Mononuclear cell (primary cell): ENCODE data around the gene ACOX3. TPM values are rescaled to one million over a fixed set of nuclear protein-coding genes. Genes with fewer than 3 reads are reported as not detected.
"Not testable (repeated sequence)": the region's sequence is repeated elsewhere in the genome, so short reads cannot be mapped to it uniquely, and the experiment has no call there.

Experiments
- H3K27me3 ChIP-seq: 2 replicates; pipeline ENCODE4 v1.6.0; 2011; ENCODE audit warnings: low read length, control low read depth; ENCODE audit not compliant: insufficient read depth
- H3K4me1 ChIP-seq: 2 replicates; pipeline ENCODE4 v1.5.1; 2011; ENCODE audit warnings: mild to moderate bottlenecking, low read length, control low read depth; ENCODE audit not compliant: insufficient read depth
- H3K4me3 ChIP-seq: 2 replicates; pipeline ENCODE4 v1.5.1; 2011; ENCODE audit warnings: mild to moderate bottlenecking, low read length, moderate library complexity
- H3K9me3 ChIP-seq: 2 replicates; pipeline ENCODE4 v1.5.1; 2011; ENCODE audit warnings: low read depth, mild to moderate bottlenecking, control low read depth, low read length
- total RNA-seq: library from RNA; depleted of rRNA; stranded (reverse); fragments of >200 nt; gene quantifications from one replicate; pipeline ENCODE4 v1.2.3, GENCODE V29; 2012

Gene ACOX3
- total RNA-seq, 1 donor = 5.1 TPM

DNA sequence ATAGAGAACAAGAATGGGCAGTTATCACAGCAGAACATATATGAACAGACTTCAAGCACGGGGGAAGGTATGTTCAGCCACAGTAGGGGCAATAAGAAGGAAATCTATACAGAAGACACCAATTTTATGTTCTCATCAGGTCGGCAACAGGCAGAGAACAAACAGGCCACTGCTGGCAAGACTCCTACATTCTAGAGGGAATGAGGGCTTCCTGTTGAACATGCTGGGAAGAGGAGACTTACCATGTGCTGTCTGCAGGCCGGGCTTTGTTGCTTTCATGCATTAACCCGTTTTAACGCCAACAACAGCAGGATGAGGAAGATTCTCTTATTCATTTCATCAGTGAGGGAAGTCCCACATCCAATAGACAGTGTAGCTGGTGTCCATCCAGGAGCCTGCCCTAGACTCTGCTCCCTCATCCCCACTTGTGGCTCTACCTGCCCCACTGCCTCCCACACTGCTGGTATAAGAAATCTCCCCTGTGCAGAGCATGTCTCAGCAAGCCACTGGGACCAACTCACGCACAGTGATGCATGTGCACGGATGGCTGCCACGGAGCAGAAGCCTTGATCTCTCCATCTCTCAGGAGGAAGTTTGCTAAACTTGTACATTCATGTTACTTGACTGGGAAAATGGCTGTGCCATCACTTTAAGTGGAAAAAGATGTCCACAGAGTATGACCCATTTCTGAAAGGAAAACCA lies 84.5 kb downstream of the ACOX3 start:
- Histone ChIP-seq H3K4me1 (no peaks in the 10 kb centered on the region), H3K9me3 (no peaks in the 10 kb centered on the region), H3K27me3 (no peaks in the 10 kb centered on the region), H3K4me3 (no peak overlapping the region)

DNA sequence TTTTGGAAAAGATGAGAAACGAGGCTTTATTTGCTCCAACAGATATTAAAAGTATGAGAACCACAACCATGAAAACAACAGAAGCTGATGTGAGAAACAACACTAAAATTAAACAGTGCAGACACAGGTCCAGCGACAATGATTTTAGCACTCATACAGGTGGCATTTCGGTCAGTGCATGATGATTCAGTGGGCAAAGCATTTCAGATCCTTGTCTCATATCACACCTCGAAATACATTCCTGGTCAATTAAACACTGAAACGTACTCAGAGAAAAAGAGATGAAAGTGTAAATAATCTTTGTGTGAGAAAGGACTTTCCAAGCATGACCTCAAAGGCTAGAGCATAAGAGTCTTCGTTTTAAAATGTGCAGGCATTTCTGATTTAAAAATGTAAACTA lies 85.2 kb downstream of the ACOX3 start:
- Histone ChIP-seq H3K27me3 (no peaks in the 10 kb centered on the region), H3K4me1 (no peaks in the 10 kb centered on the region), H3K9me3 (no peaks in the 10 kb centered on the region), H3K4me3 (no peak overlapping the region)

DNA sequence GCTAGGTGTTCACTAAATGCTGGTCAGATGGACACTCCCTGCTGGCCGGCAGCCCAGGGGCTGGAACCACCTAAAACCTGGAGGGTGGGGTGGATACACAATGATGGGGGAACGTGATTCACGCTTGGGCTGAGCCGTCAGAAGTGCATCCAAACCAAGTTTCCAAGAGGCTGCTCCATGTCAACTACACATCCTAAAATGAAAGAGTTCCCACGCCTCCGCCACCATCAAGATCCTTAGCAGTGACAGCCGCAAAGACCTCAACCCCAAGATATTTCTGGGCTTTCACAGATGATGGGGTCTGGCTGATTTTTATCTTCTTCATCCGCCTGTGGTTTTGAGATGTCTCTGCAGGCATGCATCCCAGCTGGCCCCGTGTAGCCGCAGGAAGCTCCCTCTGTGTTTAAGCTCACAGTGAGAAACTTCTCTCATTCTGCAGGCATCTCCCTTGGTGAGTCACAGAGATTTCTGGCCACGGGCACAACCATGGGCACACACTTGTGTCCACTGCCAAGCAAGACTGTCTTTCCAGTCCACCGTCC lies 86.5 kb downstream of the ACOX3 start:
- no peaks in the 10 kb centered on the region for H3K9me3 ChIP-seq
- H3K27me3 ChIP-seq = no peaks in the 10 kb centered on the region
- no peak overlapping the region for H3K4me3 ChIP-seq
- no peaks in the 10 kb centered on the region for H3K4me1 ChIP-seq

DNA sequence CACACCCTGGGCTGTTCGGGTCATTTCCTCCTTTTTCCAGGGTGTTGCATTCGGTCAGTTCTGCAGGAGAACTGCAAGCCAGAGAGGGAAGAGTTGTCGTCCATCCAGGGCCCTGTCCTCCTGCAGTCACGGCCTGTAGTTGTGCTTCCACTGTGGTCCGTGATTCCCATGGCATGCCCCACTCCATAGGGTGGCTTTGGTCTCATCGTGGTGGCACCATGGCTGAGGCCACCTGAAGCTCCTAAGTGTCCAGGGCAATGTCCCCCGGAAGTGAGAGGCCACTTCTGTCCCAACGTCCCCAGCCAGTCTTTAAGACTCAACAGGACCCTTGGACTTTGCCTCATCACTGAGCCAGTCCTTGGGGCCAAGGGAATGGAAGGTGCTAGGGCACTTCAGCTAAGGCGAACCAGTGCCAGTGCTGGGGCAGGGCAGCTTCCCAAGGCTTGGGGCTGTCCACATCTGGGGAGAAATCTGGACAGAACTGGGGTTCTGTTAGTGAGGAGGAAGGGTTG lies 87.3 kb downstream of the ACOX3 start:
- Histone ChIP-seq H3K27me3 (no peaks in the 10 kb centered on the region), H3K9me3 (no peaks in the 10 kb centered on the region), H3K4me3 (no peak overlapping the region), H3K4me1 (no peaks in the 10 kb centered on the region)

DNA sequence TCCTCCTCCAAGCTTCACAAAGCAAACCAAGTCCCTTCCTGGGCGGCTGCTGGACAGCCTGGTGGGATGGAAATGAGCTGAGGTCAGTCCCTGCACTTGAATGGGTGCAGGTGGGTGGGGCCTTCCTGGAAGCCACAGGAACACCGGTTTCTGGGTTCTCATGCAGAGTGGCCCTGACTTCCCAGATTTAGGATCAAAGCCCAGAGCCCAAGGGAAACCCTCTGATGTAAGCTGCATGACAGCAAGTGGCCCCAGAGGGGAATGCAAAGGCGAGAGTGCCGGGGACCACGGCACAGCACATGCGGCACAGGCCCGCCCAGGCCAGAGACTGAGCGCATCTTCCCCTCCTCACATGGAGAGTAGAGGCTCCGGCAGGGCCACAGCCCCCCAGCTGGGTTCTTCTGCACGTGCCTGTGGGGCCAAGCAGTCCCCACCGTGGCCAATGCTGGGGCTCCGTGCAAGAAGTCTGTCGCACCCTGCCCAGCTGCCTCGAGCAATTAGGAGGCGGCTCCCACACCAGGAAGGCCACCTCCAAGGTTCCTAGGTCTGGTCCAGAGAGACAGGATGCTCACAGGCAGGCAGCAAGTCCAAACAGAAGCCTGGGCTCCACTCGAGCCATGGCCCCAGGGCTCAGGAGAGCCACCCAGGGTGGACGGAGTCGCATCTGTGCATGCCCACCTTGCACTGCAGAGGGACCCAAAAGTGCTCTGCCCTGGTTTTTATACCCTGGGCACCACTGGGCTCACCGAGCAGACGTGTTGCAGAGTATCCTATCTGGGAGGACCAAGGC lies 88.0 kb downstream of the ACOX3 start:
- H3K27me3 ChIP-seq = no peaks in the 10 kb centered on the region
- no peaks in the 10 kb centered on the region for H3K4me1 ChIP-seq
- H3K9me3 ChIP-seq = no peaks in the 10 kb centered on the region
- no peak overlapping the region for H3K4me3 ChIP-seq

DNA sequence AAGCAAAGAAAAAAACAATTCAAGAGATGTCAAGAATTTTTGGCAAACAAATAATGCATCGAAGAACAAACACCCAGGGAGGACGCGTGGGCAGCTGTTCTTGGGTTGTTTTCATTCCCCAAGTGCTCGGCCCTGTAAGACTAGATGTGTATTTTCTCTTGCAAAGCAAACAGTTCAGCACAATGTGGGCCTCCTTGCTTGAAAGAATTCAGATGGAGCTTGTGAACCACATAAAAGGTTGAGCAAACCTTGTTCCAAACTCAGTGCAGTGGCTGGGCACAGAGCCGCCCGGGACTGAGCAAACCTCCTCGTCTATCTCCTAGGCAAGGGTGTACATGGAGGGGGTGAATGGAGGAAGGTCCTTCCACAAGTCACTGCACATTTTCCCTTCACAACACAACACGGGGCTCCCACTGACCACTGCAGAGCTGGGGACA lies 88.6 kb downstream of the ACOX3 start:
- no peak overlapping the region for H3K4me3 ChIP-seq
- no peaks in the 10 kb centered on the region for H3K27me3 ChIP-seq
- H3K4me1 ChIP-seq = no peaks in the 10 kb centered on the region
- H3K9me3 ChIP-seq = no peaks in the 10 kb centered on the region

DNA sequence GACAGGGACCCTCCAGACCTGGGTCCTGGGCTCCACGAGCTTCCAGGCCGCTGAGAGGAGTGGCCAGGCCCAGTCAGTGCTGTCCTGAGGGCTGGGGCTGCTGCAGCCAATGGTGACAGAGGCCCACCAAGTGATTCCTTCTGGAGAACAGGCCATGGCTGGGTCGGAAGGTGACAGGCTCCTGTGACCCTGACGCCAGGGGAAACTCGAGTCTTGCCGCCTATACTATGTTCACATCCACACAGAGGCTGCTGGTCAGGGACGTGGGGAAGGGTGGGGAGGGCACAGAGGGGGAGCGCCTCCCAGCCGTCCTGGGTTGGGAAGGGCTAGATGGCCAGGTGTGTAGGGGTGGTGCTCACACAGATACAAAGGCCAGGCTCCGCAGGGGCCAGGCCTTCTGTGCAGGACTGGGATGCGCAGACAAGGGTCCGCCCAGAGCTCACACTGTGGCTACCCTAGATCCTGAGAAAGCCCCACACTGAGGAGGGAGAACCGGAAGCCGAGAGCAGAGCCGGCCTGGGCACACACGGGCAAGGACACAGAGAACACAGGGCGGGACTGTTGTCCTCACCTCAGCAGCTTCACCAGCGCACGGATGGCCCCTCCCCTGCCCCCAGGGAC lies 89.6 kb downstream of the ACOX3 start:
- Histone ChIP-seq H3K4me1 (no peaks in the 10 kb centered on the region), H3K27me3 (no peaks in the 10 kb centered on the region), H3K9me3 (no peaks in the 10 kb centered on the region), H3K4me3 (no peak overlapping the region)

DNA sequence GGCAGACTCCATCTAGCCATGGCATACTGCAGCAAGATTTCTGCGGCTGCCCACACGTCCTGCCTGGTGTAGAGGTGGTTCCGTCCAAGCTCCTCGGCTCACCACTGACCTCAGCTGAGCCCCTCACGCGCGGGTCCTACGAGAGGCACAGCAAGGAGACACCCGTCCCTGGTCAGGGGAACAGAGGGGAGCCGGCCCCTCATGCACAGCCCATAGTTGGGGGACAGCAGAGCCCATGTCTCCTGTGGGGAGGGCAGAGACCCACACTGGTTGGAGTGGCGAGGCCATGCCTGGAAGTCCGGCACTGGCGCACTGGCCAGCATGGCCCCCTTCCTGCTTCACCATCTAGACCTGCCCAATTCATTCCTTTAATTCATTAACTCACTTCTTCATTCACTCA lies 90.2 kb downstream of the ACOX3 start:
- Histone ChIP-seq H3K4me1 (no peaks in the 10 kb centered on the region), H3K27me3 (no peaks in the 10 kb centered on the region), H3K9me3 (no peaks in the 10 kb centered on the region), H3K4me3 (no peak overlapping the region)

DNA sequence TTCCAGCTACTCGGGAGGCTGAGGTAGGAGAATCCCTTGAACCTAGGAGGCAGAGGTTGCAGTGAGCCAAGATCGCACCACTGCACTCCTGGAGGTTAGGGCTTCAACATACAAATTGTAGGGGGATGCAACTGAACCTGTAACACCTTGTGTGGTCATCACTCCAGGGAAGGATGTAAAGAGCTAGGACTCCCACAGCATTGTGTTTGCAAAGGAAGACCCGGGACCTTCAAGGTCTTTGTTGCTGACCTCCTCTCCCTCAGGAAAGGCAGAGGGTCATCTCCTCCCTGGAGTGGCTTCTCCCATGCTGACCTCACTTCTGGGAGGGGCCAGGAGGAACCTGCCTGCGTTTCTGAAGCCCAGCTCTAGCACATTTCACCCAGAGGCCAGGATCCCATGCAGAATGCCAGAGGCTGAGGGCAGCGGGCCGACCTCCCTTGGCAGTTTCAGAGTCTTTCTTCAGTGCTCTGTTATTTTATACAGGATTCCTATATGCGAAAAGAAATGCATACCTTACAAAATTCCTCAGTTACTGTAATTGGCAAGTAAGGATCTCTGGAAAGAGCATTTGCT lies 90.8 kb downstream of the ACOX3 start:
- no peaks in the 10 kb centered on the region for H3K4me1 ChIP-seq
- no peak overlapping the region for H3K4me3 ChIP-seq
- no peaks in the 10 kb centered on the region for H3K27me3 ChIP-seq
- no peaks in the 10 kb centered on the region for H3K9me3 ChIP-seq

DNA sequence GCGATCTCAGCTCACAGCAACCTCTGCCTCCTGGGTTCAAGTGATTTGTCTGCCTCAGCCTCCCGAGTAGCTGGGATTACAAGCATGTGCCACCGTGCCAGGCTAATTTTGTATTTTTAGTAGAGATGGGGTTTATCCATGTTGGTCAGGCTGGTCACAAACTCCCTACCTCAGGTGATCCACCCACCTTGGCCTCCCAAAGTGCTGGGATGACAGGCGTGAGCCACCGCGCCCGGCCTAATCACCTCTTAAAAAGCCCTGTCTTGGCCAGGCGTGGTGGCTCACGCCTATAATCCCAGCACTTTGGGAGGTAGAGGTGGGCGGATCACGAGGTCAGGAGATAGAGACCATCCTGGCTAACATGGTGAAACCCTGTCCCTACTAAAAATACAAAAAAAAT lies 91.3 kb downstream of the ACOX3 start:
- H3K4me3 ChIP-seq, H3K27me3 ChIP-seq, H3K4me1 ChIP-seq: not testable (repeated sequence)

DNA sequence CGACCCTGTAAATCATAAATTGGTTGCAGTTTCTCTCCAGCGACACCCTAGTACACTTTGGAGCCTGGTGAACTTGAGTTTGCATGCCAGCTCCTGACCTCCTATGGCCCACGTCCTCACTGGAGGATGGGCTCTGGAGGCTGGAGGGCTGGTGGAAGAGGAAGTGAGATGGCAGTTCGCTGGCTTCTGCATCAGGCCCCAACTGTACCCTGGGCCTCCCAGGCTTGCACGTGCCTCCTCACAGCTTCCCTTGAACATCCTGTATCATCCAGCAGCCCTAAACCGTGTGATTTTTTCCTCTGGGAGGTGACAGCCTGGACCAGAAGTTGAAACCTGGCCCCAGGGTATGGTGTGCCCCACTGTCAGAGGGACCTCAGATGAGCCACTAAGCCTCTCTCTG lies 92.5 kb downstream of the ACOX3 start:
- Histone ChIP-seq H3K4me3 (no peak overlapping the region), H3K27me3 (no peaks in the 10 kb centered on the region), H3K4me1 (no peaks in the 10 kb centered on the region), H3K9me3 (no peaks in the 10 kb centered on the region)

More for the DNA sequence above, 91.3 kb downstream of the ACOX3 start:
- H3K9me3 ChIP-seq = not testable (repeated sequence)

DNA sequence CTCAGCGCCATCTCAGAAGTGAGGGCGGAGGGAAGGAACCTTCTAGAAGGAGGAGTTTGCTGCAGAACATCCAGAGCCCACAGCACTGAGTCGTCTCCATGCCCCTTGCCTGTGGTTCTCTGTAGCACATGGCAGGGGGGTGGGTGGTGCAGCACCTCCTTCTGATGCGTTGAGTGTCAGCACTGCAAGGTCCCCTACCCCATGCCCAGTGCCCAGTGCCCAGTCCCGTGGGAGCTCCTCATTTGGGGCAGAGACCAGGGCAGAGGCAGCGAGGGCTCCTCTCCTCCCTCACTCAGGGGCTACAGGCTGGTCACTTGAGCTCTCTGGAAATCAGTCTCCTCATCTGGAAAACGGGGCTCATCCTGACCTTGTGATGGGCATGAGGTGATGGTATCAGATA lies 92.9 kb downstream of the ACOX3 start:
- H3K9me3 ChIP-seq = no peaks in the 10 kb centered on the region
- no peaks in the 10 kb centered on the region for H3K4me1 ChIP-seq
- H3K27me3 ChIP-seq = no peaks in the 10 kb centered on the region
- no peak overlapping the region for H3K4me3 ChIP-seq

DNA sequence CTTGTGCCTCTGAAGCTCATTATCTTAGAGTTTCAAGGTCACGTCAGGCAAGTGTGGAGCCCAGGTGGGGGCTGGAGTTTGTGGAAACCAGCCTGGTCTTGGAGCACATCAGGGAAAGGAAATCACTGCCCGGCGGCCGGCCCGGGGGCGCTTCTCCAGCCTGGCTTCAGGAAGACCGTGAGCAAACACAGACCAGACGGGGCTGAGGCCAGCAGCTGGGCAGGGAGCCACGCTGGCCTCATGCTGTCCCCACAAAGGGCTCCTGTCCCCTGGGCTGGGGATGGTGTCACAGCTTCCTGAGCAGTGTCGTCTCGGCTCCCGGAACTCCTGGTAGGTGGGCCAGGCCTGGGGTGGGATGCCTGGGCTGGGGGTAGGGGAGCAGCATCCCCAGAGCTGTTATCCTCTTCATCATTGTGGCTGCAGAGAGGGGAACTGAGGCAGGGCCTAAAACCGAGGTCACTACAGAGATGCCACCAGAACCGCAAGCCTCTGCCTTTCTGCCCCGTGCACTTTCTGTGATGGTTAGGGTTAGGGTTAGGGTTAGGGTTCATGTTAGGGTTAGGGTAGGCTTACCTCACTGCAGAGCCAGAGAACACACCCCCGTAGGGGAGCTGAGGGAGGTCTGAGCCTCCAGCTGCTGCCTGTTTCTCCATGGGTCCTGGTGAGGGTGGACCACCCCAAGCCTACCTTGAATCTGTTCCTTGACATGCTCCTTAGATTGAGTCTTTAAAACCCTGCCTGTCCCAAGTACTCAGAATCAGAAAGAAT lies 93.5 kb downstream of the ACOX3 start:
- no peaks in the 10 kb centered on the region for H3K27me3 ChIP-seq
- H3K4me1 ChIP-seq = no peaks in the 10 kb centered on the region
- H3K9me3 ChIP-seq = no peaks in the 10 kb centered on the region
- no peak overlapping the region for H3K4me3 ChIP-seq
